Fibroblast of lung (primary cell): Measurements from ENCODE around the gene PHKG2.

Experiments used
- CTCF ChIP-seq, 2 donors: IDR thresholded peaks in 1 of 2; conservative IDR thresholded peaks in 1 of 2; 1 replicate in 1 of 2; 2 replicates in 1 of 2; pipeline ENCODE4 v1.5.1; 2011 to 2012; ENCODE audit warnings: low read length in 2 of 2, control low read depth in 1 of 2, inconsistent platforms in 1 of 2, low read depth in 1 of 2, mild to moderate bottlenecking in 1 of 2
- EZH2 ChIP-seq: IDR thresholded peaks from 2 replicates; pipeline ENCODE4 v1.5.1; 2012; ENCODE audit warnings: low read length, control low read depth, mild to moderate bottlenecking; ENCODE audit errors: missing control alignments

GRCh38 chr16:30745082-30745481 lies 3.1 kb upstream of the PHKG2 start:
- TF ChIP-seq CTCF (conservative IDR thresholded peaks at IDR 0.05 in 1 of 2, IDR thresholded peaks at IDR 0.05 in 1 of 2; ENCODE audit: low read depth in 1 of 2, low read length in 2 of 2) (no peak), EZH2 (no peak)
